HepG2 (cell line): ENCODE measurements around the gene GLRX5. TPM values are rescaled to one million over a fixed set of nuclear protein-coding genes. Genes with fewer than 3 reads are reported as not detected.
A peak's percentile ranks its signal among the peaks of the same experiment; 100 is the strongest.

ENCODE experiments used
- AGO2 ChIP-seq: fragments of 200-400 bp; formaldehyde crosslinking; optimal IDR thresholded peaks from 2 replicates; pipeline ENCODE3; 2017; ENCODE audit warnings: mild to moderate bottlenecking, low read depth, low read length, moderate library complexity
- CHD4 ChIP-seq: fragments of 200-600 bp; sonication (generic); IDR thresholded peaks from 2 replicates; pipeline ENCODE4 v1.7.0; 2017; ENCODE audit warnings: mild to moderate bottlenecking, low read length, borderline replicate concordance
- FOXC1 ChIP-seq: sonication (generic); formaldehyde crosslinking; IDR thresholded peaks from 2 replicates; pipeline ENCODE4 v1.8.0; 2022; ENCODE audit warnings: mild to moderate bottlenecking, missing genetic modification reagents, borderline replicate concordance
- IRF2 ChIP-seq: IDR thresholded peaks from 2 replicates; pipeline ENCODE4 v1.6.1; 2018; ENCODE audit warnings: missing genetic modification reagents, missing compliant biosample characterization
- IRF9 ChIP-seq: sonication (generic); formaldehyde crosslinking; IDR thresholded peaks from 2 replicates; pipeline ENCODE4 v1.8.0; 2022; ENCODE audit warnings: missing genetic modification reagents, mild to moderate bottlenecking, borderline replicate concordance
- MLLT10 ChIP-seq: sonication (generic); formaldehyde crosslinking; IDR thresholded peaks from 2 replicates; pipeline ENCODE4 v1.4.0; 2020; ENCODE audit warnings: missing genetic modification reagents
- SNRNP70 ChIP-seq: fragments of 200-400 bp; formaldehyde crosslinking; IDR thresholded peaks from 2 replicates; pipeline ENCODE4 v1.6.1; 2017; ENCODE audit warnings: mild to moderate bottlenecking, low read depth, low read length, moderate library complexity
- TBX2 ChIP-seq: sonication (generic); formaldehyde crosslinking; IDR thresholded peaks from 2 replicates; pipeline ENCODE4 v1.5.0; 2020; ENCODE audit warnings: missing genetic modification reagents, mild to moderate bottlenecking, borderline replicate concordance
- ZBTB3 ChIP-seq: sonication (generic); formaldehyde crosslinking; IDR thresholded peaks from 2 replicates; pipeline ENCODE4 v1.4.0; 2020; ENCODE audit warnings: low read depth, mild to moderate bottlenecking, moderate library complexity, missing genetic modification reagents, borderline replicate concordance
- ZKSCAN5 ChIP-seq: sonication (generic); formaldehyde crosslinking; IDR thresholded peaks from 2 replicates; pipeline ENCODE4 v1.5.1; 2020; ENCODE audit warnings: mild to moderate bottlenecking, missing genetic modification reagents
- ZNF501 ChIP-seq: sonication (generic); formaldehyde crosslinking; IDR thresholded peaks from 2 replicates; pipeline ENCODE4 v1.5.1; 2020; ENCODE audit warnings: mild to moderate bottlenecking, moderate library complexity, missing genetic modification reagents
- ZNF558 ChIP-seq: sonication (generic); formaldehyde crosslinking; IDR thresholded peaks from 2 replicates; pipeline ENCODE4 v1.9.0; 2022; ENCODE audit warnings: mild to moderate bottlenecking, missing genetic modification reagents, borderline replicate concordance
- ZNF607 ChIP-seq: sonication (generic); formaldehyde crosslinking; IDR thresholded peaks from 2 replicates; pipeline ENCODE4 v1.5.1; 2020; ENCODE audit warnings: missing genetic modification reagents, mild to moderate bottlenecking, borderline replicate concordance
- ZNF660 ChIP-seq: sonication (generic); formaldehyde crosslinking; IDR thresholded peaks from 2 replicates; pipeline ENCODE4 v1.5.1; 2020; ENCODE audit warnings: mild to moderate bottlenecking, low read depth, missing genetic modification reagents, borderline replicate concordance
- ZNF776 ChIP-seq: sonication (generic); formaldehyde crosslinking; IDR thresholded peaks from 2 replicates; pipeline ENCODE4 v1.4.0; 2020; ENCODE audit warnings: mild to moderate bottlenecking, missing genetic modification reagents
- polyA plus RNA-seq, 8 experiments: library from polyadenylated mRNA; depleted of rRNA in 3 of 8; stranded (reverse) in 7 of 8; unstranded in 1 of 8; fragments of >200 nt; fragmentation: Illumina TruSeq in 4 of 8; extraction: Trizol in 4 of 8; gene quantifications; 2 replicates each; pipeline versions ENCODE4 v1.2.1 to v1.2.3, GENCODE V29; 2011 to 2016; ENCODE audit warnings: low read depth in 4 of 8, missing spikeins in 1 of 8, mixed read lengths in 1 of 8; ENCODE audit not compliant: insufficient read depth in 1 of 8
- total RNA-seq, 5 experiments: library from RNA; depleted of rRNA; stranded (reverse); fragments of >200 nt; fragmentation: Illumina TruSeq; extraction: Trizol; gene quantifications; 2 replicates each; pipeline ENCODE4 v1.2.3, GENCODE V29; 2016; ENCODE audit warnings: low read depth in 1 of 5
- TF ChIP-seq, protein P1 (sequence below): sonication (generic); formaldehyde crosslinking; IDR thresholded peaks from 2 replicates; pipeline ENCODE4 v1.8.1; 2022; ENCODE audit warnings: mild to moderate bottlenecking, missing genetic modification reagents
- TF ChIP-seq, protein P2 (sequence below): sonication (generic); formaldehyde crosslinking; IDR thresholded peaks from 2 replicates; pipeline ENCODE4 v1.4.0; 2020; ENCODE audit warnings: mild to moderate bottlenecking, low read depth, missing genetic modification reagents
- TF ChIP-seq, protein P3 (sequence below): IDR thresholded peaks from 2 replicates; pipeline ENCODE4 v1.6.1; 2012; ENCODE audit warnings: inconsistent platforms
- TF ChIP-seq, protein P4 (sequence below): sonication (generic); formaldehyde crosslinking; IDR thresholded peaks from 2 replicates; pipeline ENCODE4 v1.4.0; 2020; ENCODE audit warnings: mild to moderate bottlenecking, missing genetic modification reagents

The GLRX5 gene
- total and polyA plus RNA-seq, 2 of the 13 experiments (the other 11 are each of a cell fraction or from before 2014, with no cell fraction given): 122 to 146 TPM

GRCh38 chr14:95535226-95536021 is 574 bp downstream of the GLRX5 start (continued):
- TF ChIP-seq ZNF558 (peak; percentile 83; the same call in 1 of the 2 replicates), TBX2 (CRISPR knock-in tag) (peak; percentile 6; the same call in 1 of the 2 replicates), ZKSCAN5 (CRISPR knock-in tag) (no peak), SNRNP70 (no peak), ZBTB3 (CRISPR knock-in tag) (no peak), CHD4 (no peak), ZNF660 (CRISPR knock-in tag) (no peak), ZNF776 (0 out of 2 replicates have a peak, but pooled peaks have one; percentile 32), AGO2 (peak; percentile 54), FOXC1 (CRISPR knock-in tag) (0 out of 2 replicates have a peak, but pooled peaks have one; percentile 10), IRF2 (no peak), MLLT10 (CRISPR knock-in tag) (no peak), ZNF501 (peak; percentile 41; the same call in 1 of the 2 replicates), IRF9 (CRISPR knock-in tag) (0 out of 2 replicates have a peak, but pooled peaks have one; percentile 34), ZNF607 (no peak)
- TF ChIP-seq, protein P1, sequence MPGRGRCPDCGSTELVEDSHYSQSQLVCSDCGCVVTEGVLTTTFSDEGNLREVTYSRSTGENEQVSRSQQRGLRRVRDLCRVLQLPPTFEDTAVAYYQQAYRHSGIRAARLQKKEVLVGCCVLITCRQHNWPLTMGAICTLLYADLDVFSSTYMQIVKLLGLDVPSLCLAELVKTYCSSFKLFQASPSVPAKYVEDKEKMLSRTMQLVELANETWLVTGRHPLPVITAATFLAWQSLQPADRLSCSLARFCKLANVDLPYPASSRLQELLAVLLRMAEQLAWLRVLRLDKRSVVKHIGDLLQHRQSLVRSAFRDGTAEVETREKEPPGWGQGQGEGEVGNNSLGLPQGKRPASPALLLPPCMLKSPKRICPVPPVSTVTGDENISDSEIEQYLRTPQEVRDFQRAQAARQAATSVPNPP (CRISPR knock-in tag): no peak
- TF ChIP-seq, protein P2, sequence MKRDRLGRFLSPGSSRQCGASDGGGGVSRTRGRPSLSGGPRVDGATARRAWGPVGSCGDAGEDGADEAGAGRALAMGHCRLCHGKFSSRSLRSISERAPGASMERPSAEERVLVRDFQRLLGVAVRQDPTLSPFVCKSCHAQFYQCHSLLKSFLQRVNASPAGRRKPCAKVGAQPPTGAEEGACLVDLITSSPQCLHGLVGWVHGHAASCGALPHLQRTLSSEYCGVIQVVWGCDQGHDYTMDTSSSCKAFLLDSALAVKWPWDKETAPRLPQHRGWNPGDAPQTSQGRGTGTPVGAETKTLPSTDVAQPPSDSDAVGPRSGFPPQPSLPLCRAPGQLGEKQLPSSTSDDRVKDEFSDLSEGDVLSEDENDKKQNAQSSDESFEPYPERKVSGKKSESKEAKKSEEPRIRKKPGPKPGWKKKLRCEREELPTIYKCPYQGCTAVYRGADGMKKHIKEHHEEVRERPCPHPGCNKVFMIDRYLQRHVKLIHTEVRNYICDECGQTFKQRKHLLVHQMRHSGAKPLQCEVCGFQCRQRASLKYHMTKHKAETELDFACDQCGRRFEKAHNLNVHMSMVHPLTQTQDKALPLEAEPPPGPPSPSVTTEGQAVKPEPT (CRISPR knock-in tag): no peak
- TF ChIP-seq, protein P3, sequence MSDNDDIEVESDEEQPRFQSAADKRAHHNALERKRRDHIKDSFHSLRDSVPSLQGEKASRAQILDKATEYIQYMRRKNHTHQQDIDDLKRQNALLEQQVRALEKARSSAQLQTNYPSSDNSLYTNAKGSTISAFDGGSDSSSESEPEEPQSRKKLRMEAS: peak; percentile 3; the same call in 1 of the 2 replicates
- TF ChIP-seq, protein P4, sequence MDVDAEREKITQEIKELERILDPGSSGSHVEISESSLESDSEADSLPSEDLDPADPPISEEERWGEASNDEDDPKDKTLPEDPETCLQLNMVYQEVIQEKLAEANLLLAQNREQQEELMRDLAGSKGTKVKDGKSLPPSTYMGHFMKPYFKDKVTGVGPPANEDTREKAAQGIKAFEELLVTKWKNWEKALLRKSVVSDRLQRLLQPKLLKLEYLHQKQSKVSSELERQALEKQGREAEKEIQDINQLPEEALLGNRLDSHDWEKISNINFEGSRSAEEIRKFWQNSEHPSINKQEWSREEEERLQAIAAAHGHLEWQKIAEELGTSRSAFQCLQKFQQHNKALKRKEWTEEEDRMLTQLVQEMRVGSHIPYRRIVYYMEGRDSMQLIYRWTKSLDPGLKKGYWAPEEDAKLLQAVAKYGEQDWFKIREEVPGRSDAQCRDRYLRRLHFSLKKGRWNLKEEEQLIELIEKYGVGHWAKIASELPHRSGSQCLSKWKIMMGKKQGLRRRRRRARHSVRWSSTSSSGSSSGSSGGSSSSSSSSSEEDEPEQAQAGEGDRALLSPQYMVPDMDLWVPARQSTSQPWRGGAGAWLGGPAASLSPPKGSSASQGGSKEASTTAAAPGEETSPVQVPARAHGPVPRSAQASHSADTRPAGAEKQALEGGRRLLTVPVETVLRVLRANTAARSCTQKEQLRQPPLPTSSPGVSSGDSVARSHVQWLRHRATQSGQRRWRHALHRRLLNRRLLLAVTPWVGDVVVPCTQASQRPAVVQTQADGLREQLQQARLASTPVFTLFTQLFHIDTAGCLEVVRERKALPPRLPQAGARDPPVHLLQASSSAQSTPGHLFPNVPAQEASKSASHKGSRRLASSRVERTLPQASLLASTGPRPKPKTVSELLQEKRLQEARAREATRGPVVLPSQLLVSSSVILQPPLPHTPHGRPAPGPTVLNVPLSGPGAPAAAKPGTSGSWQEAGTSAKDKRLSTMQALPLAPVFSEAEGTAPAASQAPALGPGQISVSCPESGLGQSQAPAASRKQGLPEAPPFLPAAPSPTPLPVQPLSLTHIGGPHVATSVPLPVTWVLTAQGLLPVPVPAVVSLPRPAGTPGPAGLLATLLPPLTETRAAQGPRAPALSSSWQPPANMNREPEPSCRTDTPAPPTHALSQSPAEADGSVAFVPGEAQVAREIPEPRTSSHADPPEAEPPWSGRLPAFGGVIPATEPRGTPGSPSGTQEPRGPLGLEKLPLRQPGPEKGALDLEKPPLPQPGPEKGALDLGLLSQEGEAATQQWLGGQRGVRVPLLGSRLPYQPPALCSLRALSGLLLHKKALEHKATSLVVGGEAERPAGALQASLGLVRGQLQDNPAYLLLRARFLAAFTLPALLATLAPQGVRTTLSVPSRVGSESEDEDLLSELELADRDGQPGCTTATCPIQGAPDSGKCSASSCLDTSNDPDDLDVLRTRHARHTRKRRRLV (CRISPR knock-in tag): 0 out of 2 replicates have a peak, but pooled peaks have one; percentile 66
